GM19193 (cell line): ENCODE results near the gene SIGLEC14.
"Not testable (repeated sequence)": the region's sequence is repeated elsewhere in the genome, so short reads cannot be mapped to it uniquely, and the experiment has no call there.

Experiments used
- POLR2A ChIP-seq: IDR thresholded peaks from 4 replicates; pipeline ENCODE4 v1.6.1; 2011; ENCODE audit not compliant: insufficient read depth, insufficient read length; ENCODE audit errors: extremely low read depth

The SIGLEC14 gene

GRCh38 chr19:51646730-51647129 lies at the start of gene SIGLEC14:
SIGLEC14 (minus strand) TSS chr19:51646825; CDS start chr19:51646759, 66 bp downstream.
- TF ChIP-seq POLR2A, result not testable (repeated sequence)

- TF ChIP-seq POLR2A, result no peak
Observed at GRCh38 chr19:51695702-51696315, 49.2 kb upstream of the SIGLEC14 start.

GRCh38 chr19:51695088-51695487 lies 48.5 kb upstream of the SIGLEC14 start:
- TF ChIP-seq POLR2A, result no peak

GRCh38 chr19:51694318-51695085 lies 47.9 kb upstream of the SIGLEC14 start:
- TF ChIP-seq POLR2A, result no peak

GRCh38 chr19:51693819-51694218 lies 47.2 kb upstream of the SIGLEC14 start:
- no peak for TF ChIP-seq POLR2A

GRCh38 chr19:51693260-51693659 lies 46.6 kb upstream of the SIGLEC14 start, which contains the start of gene SPACA6:
SPACA6 (plus strand) TSS chr19:51693330; CDS start chr19:51693527, 197 bp downstream.
- no peak for TF ChIP-seq POLR2A

- TF ChIP-seq POLR2A, result no peak
Observed at GRCh38 chr19:51692468-51692867, 45.8 kb upstream of the SIGLEC14 start.

- TF ChIP-seq POLR2A, result no peak
Observed at GRCh38 chr19:51691584-51692428, 45.2 kb upstream of the SIGLEC14 start.

- no peak for TF ChIP-seq POLR2A
Observed at GRCh38 chr19:51691074-51691583, 44.5 kb upstream of the SIGLEC14 start.

- no peak for TF ChIP-seq POLR2A
Observed at GRCh38 chr19:51690454-51691073, 43.9 kb upstream of the SIGLEC14 start.

- no peak for TF ChIP-seq POLR2A
Observed at GRCh38 chr19:51689751-51690453, 43.3 kb upstream of the SIGLEC14 start.

GRCh38 chr19:51688671-51689571 lies 42.3 kb upstream of the SIGLEC14 start:
- TF ChIP-seq POLR2A, result no peak

- TF ChIP-seq POLR2A, result no peak
Observed at GRCh38 chr19:51687791-51688670, 41.4 kb upstream of the SIGLEC14 start.

- no peak for TF ChIP-seq POLR2A
Observed at GRCh38 chr19:51686171-51686570, 39.5 kb upstream of the SIGLEC14 start.
